Stimulated activated CD4-positive, alpha-beta T cell treated with anti-CD3 and anti-CD28 coated beads, Interleukin-2, amount 100 ng/mL, for 24 hours (primary cell): ENCODE results near the gene ZNF648.
"Not testable (repeated sequence)": the region's sequence is repeated elsewhere in the genome, so short reads cannot be mapped to it uniquely, and the experiment has no call there.

Experiments
- DNase-seq, 2 donors: peaks; one replicate each; pipeline ENCODE4 v3.0.0-alpha.2; 2020

ZNF648 gene

GRCh38 chr1:182010800-182011370, 50.6 kb downstream of the ZNF648 start:
- DNase-seq: not testable (repeated sequence)

- not testable (repeated sequence) for DNase-seq
These were observed 56.1 kb downstream of the ZNF648 start for GRCh38 chr1:182005398-182005797.

GRCh38 chr1:182004601-182005000, 56.9 kb downstream of the ZNF648 start:
- DNase-seq: no peak
